Central memory CD8-positive, alpha-beta T cell (primary cell): Measurements from ENCODE around the gene RPA1.

ENCODE experiments used
- ATAC-seq: fragments of 150-1000 bp; cut with Tn5 transposase; replicated peaks from 2 replicates; pipeline ENCODE4 v1.10.0; 2022; ENCODE audit warnings: mild to moderate bottlenecking, moderate FRiP score, moderate number of reproducible peaks; ENCODE audit not compliant: poor library complexity, severe bottlenecking; ENCODE audit errors: extremely low read depth
- DNase-seq, 2 donors: peaks; one replicate each; pipeline ENCODE4 v3.0.0; 2021; ENCODE audit warnings: low spot score in 2 of 2
- H3K27ac Mint-ChIP-seq: one replicate; pipeline ENCODE4 v1.8.0; 2022; ENCODE audit warnings: low read depth, mild to moderate bottlenecking, moderate library complexity, mixed read lengths
- H3K27me3 Mint-ChIP-seq: one replicate; pipeline ENCODE4 v1.8.0; 2022; ENCODE audit warnings: mixed read lengths
- H3K36me3 Mint-ChIP-seq: one replicate; pipeline ENCODE4 v1.8.0; 2022; ENCODE audit warnings: mild to moderate bottlenecking, moderate library complexity, mixed read lengths; ENCODE audit not compliant: insufficient read depth
- H3K4me1 Mint-ChIP-seq: one replicate; pipeline ENCODE4 v1.8.0; 2022; ENCODE audit warnings: mixed read lengths
- H3K4me3 Mint-ChIP-seq: one replicate; pipeline ENCODE4 v1.8.0; 2022; ENCODE audit warnings: mild to moderate bottlenecking, moderate library complexity, mixed read lengths
- H3K9me3 Mint-ChIP-seq: one replicate; pipeline ENCODE4 v1.8.0; 2022; ENCODE audit warnings: mixed read lengths

The RPA1 gene

GRCh38 chr17:1928976-1929375 lies 99.2 kb downstream of the RPA1 start:
- no peaks in the 10 kb centered on the region for H3K4me1 Mint-ChIP-seq
- no peak overlapping the region for H3K27ac Mint-ChIP-seq
- no peak for ATAC-seq
- no peaks in the 10 kb centered on the region for H3K36me3 Mint-ChIP-seq
- H3K4me3 Mint-ChIP-seq = no peak overlapping the region
- no peak for DNase-seq
- no peaks in the 10 kb centered on the region for H3K9me3 Mint-ChIP-seq
- peaks cover 30% of the 10 kb centered on the region for H3K27me3 Mint-ChIP-seq

DNA sequence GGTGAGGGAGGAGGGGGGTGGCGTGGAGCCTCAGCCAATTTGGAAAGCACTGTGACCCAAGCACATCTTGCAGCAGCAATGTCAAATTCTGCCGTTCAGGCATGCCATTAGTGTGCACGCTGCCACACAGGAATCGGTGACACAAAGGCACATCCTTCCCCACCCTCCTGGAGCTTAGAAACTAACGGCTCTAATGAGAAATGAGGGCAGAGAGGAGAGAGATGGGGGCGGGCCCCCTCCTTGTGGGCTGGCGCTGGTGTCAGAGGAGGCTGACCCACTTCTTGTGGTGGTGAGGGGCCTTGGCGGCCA lies 100.5 kb downstream of the RPA1 start:
- ATAC-seq = no peak
- Mint-ChIP-seq H3K4me3 (no peak overlapping the region), H3K9me3 (no peaks in the 10 kb centered on the region), H3K27me3 (peaks cover 30% of the 10 kb centered on the region), H3K36me3 (no peaks in the 10 kb centered on the region), H3K27ac (no peak overlapping the region), H3K4me1 (no peaks in the 10 kb centered on the region)
- no peak for DNase-seq

GRCh38 chr17:1931844-1932579 lies 102.2 kb downstream of the RPA1 start:
- H3K4me3 Mint-ChIP-seq = no peak overlapping the region
- no peaks in the 10 kb centered on the region for H3K9me3 Mint-ChIP-seq
- H3K36me3 Mint-ChIP-seq = no peaks in the 10 kb centered on the region
- peaks cover 26% of the 10 kb centered on the region for H3K27me3 Mint-ChIP-seq
- ATAC-seq (no peak), DNase-seq (no peak)
- no peak overlapping the region for H3K27ac Mint-ChIP-seq
- H3K4me1 Mint-ChIP-seq = no peaks in the 10 kb centered on the region

- Mint-ChIP-seq H3K4me1 (no peaks in the 10 kb centered on the region), H3K9me3 (no peaks in the 10 kb centered on the region), H3K36me3 (no peaks in the 10 kb centered on the region), H3K27ac (no peak overlapping the region), H3K4me3 (no peak overlapping the region), H3K27me3 (peaks cover 21% of the 10 kb centered on the region)
- DNase-seq (no peak), ATAC-seq (no peak)
These were observed 104.3 kb downstream of the RPA1 start for GRCh38 chr17:1933875-1934715.

DNA sequence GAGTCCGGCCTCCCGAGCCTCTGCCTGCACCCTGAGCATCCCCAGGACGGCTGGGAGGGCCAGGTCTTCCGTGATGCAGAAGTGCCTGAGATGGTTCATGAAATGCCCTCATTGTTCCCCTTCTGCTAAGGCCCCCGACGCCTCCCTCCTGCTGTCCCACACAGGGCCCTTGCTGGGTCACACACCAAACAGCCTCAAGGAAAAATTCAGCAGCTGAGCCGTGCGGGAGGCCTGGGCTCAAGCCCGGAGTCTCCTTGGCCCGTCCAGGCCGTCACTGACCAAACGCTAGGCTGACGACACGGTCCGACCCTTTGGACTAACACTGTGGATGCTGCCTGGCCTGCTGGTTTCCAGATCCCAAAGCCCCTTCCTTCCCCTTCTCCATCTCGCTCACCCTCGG lies 105.1 kb downstream of the RPA1 start:
- H3K27me3 Mint-ChIP-seq = peaks cover 14% of the 10 kb centered on the region
- H3K27ac Mint-ChIP-seq = no peak overlapping the region
- ATAC-seq = no peak
- H3K4me1 Mint-ChIP-seq = no peaks in the 10 kb centered on the region
- H3K4me3 Mint-ChIP-seq = no peak overlapping the region
- DNase-seq = no peak
- no peaks in the 10 kb centered on the region for H3K9me3 Mint-ChIP-seq
- no peaks in the 10 kb centered on the region for H3K36me3 Mint-ChIP-seq

- H3K4me3 Mint-ChIP-seq = no peak overlapping the region
- no peaks in the 10 kb centered on the region for H3K36me3 Mint-ChIP-seq
- H3K27ac Mint-ChIP-seq = no peak overlapping the region
- H3K9me3 Mint-ChIP-seq = no peaks in the 10 kb centered on the region
- no peaks in the 10 kb centered on the region for H3K27me3 Mint-ChIP-seq
- DNase-seq (no peak), ATAC-seq (no peak)
- no peaks in the 10 kb centered on the region for H3K4me1 Mint-ChIP-seq
These were observed 107.0 kb downstream of the RPA1 start for GRCh38 chr17:1936766-1937165.

- H3K4me3 Mint-ChIP-seq = no peak overlapping the region
- no peaks in the 10 kb centered on the region for H3K27me3 Mint-ChIP-seq
- no peaks in the 10 kb centered on the region for H3K4me1 Mint-ChIP-seq
- no peak for ATAC-seq
- H3K9me3 Mint-ChIP-seq = no peaks in the 10 kb centered on the region
- H3K27ac Mint-ChIP-seq = no peak overlapping the region
- no peak for DNase-seq
- no peaks in the 10 kb centered on the region for H3K36me3 Mint-ChIP-seq
These were observed 107.7 kb downstream of the RPA1 start for GRCh38 chr17:1937461-1937860.

DNA sequence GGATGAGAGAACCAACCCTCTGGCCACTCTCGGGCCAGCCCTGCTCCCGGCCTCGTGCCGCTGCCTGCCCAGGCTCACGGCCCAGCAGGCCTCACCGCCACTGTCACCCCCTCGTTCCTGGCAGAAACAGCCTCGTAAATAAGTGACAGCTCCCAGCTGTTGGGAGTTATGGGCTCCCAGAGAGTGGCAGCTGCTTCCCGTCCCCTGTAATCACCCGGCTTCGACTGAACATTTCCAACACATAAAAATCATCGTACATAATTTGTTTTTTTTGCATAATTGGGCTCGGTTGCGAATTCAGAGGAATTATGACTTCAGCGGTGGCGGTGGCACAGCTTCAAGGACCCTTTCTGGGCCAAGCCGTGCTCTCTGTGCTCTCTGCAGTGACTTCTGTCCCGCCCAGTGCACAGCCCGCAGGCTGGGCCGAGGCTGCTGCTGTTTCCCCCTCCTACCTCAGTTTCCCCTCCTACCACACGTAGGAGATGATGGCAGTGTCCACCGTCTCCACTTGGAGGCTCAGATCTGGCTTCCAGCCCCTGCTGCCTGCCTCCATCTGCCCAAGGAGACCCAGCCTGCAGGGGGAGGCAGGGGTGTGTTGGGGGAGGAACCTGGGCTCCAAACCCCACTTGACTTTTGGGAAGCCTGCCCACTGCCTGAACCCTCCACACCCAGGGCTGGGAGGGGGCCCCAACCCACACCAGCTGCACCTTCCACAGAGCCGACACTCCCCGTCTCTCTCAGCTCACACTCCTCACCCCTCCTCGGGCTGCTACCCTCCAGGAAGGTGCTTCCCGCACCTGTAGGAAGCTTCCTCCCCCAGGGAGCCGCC lies 110.4 kb downstream of the RPA1 start:
- H3K9me3 Mint-ChIP-seq = no peaks in the 10 kb centered on the region
- DNase-seq = no peak
- H3K27me3 Mint-ChIP-seq = no peaks in the 10 kb centered on the region
- ATAC-seq = no peak
- no peak overlapping the region for H3K4me3 Mint-ChIP-seq
- H3K4me1 Mint-ChIP-seq = no peaks in the 10 kb centered on the region
- no peaks in the 10 kb centered on the region for H3K36me3 Mint-ChIP-seq
- no peak overlapping the region for H3K27ac Mint-ChIP-seq

DNA sequence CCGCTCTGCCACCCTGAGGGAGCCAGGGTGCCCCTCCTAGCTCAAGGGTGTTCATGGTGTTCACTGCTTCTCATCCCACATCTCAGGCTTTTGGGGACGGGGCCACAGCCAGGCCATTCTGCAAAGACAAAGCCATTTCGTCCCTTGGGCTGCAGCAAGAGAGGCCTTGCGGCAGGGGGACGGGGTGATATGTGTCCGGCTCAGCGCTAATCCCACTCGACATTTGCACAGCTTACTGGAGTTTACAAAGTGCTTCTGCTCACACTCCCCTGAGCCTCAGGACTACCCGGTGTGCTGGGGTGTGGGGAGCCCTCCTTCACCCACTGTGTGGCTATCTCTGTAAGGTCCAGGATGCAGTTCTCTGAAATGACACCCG lies 111.0 kb downstream of the RPA1 start:
- Mint-ChIP-seq H3K27me3 (no peaks in the 10 kb centered on the region), H3K27ac (no peak overlapping the region), H3K36me3 (no peaks in the 10 kb centered on the region), H3K9me3 (no peaks in the 10 kb centered on the region), H3K4me1 (no peaks in the 10 kb centered on the region), H3K4me3 (no peak overlapping the region)
- ATAC-seq (no peak), DNase-seq (no peak)

- no peak overlapping the region for H3K27ac Mint-ChIP-seq
- no peak for DNase-seq
- H3K4me3 Mint-ChIP-seq = no peak overlapping the region
- H3K9me3 Mint-ChIP-seq = no peaks in the 10 kb centered on the region
- no peaks in the 10 kb centered on the region for H3K4me1 Mint-ChIP-seq
- H3K36me3 Mint-ChIP-seq = no peaks in the 10 kb centered on the region
- ATAC-seq = no peak
- no peaks in the 10 kb centered on the region for H3K27me3 Mint-ChIP-seq
These were observed 111.7 kb downstream of the RPA1 start for GRCh38 chr17:1941272-1942065.

DNA sequence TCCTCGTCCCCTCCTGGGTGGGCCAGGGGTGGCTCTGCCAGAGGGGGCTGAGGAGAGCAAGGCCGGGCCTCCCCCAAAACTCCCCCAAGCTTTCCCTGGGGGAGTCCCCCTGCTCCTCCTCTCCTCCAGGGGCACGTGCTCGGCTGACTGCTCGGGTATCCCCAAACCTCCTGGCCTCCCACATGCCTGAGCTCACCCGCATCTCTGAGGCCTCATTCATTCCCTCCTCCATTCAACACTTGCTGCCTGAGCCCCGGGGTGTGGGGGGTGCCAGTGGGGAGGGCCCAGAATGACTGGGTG lies 112.2 kb downstream of the RPA1 start:
- H3K27me3 Mint-ChIP-seq = no peaks in the 10 kb centered on the region
- no peaks in the 10 kb centered on the region for H3K9me3 Mint-ChIP-seq
- H3K4me3 Mint-ChIP-seq = no peak overlapping the region
- H3K4me1 Mint-ChIP-seq = no peaks in the 10 kb centered on the region
- DNase-seq (no peak), ATAC-seq (no peak)
- H3K27ac Mint-ChIP-seq = no peak overlapping the region
- no peaks in the 10 kb centered on the region for H3K36me3 Mint-ChIP-seq

DNA sequence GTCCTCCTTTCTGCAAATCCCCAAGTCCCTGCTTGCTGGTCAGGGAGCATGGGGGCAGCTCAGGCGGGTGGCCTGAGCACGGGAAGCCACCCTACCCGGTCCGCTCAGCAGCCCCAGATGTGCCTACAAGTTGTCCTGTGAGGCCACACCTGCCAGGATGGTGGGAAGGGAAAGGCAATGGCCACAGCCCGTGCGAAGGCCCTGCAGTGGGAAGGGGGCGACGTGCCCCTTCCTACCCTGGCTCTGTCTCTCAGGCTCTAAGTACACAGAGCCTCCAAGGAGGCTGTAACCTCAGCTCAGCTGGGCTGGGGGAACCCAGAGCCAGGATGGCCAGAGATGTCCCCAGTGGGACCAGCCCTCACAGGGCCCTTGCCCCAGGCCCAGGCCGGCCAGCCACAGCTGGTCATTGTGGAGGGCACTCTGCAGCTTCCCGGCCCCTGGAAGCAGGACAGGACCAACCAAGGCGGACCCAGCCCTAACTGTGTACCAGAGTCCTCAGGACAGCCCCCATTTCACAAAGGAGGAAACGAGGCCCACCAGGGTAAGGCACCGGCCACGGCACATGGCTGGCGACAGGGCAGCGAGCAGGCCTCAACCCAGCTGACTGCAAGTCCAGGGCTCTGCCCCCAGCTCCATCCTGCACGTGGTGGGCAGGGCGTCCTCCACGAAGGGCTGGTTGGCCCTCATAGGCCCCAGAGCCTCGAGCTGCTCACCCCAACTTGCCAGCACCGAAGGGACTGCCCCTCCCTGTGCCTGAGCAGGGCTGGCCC lies 113.0 kb downstream of the RPA1 start:
- no peaks in the 10 kb centered on the region for H3K9me3 Mint-ChIP-seq
- H3K4me3 Mint-ChIP-seq = no peak overlapping the region
- H3K36me3 Mint-ChIP-seq = no peaks in the 10 kb centered on the region
- H3K27ac Mint-ChIP-seq = no peak overlapping the region
- ATAC-seq = no peak
- no peaks in the 10 kb centered on the region for H3K27me3 Mint-ChIP-seq
- H3K4me1 Mint-ChIP-seq = no peaks in the 10 kb centered on the region
- DNase-seq = no peak
